SK-N-SH treated with all-trans-retinoic acid at 6 μM for 48 hours (cell line): ENCODE results near the gene SUSD6.

Experiments
- ATAC-seq: fragments of 200-7000 bp; cut with Tn5 transposase; 3 replicates; pipeline ENCODE4 v1.9.1; 2020; ENCODE audit warnings: mild to moderate bottlenecking, moderate library complexity
- ARNTL ChIP-seq: fragments of 450-650 bp; formaldehyde crosslinking; IDR thresholded peaks from 2 replicates; pipeline ENCODE4 v1.5.0; 2020; ENCODE audit warnings: low read depth, mild to moderate bottlenecking, moderate library complexity, borderline replicate concordance
- BACH2 ChIP-seq: fragments of 250-450 bp; sonication (Bioruptor Pico); IDR thresholded peaks from 2 replicates; pipeline ENCODE4 v1.9.0; 2021; ENCODE audit warnings: mild to moderate bottlenecking, borderline replicate concordance
- CSDC2 ChIP-seq: fragments of 250-450 bp; sonication (Bioruptor Pico); IDR thresholded peaks from 2 replicates; pipeline ENCODE4 v1.5.0; 2020; ENCODE audit warnings: mild to moderate bottlenecking, moderate library complexity
- ESRRG ChIP-seq: fragments of 250-450 bp; sonication (Bioruptor Pico); IDR thresholded peaks from 2 replicates; pipeline ENCODE4 v1.6.1; 2021; ENCODE audit warnings: mild to moderate bottlenecking
- ISL1 ChIP-seq: fragments of 250-450 bp; sonication (Bioruptor Pico); IDR thresholded peaks from 2 replicates; pipeline ENCODE4 v2.1.2; 2022; ENCODE audit warnings: mild to moderate bottlenecking, moderate library complexity
- PPARA ChIP-seq: fragments of 250-450 bp; sonication (Bioruptor Pico); IDR thresholded peaks from 2 replicates; pipeline ENCODE4 v1.5.0; 2020; ENCODE audit warnings: mild to moderate bottlenecking, borderline replicate concordance
- RARB ChIP-seq: fragments of 250-450 bp; sonication (Bioruptor Pico); IDR thresholded peaks from 2 replicates; pipeline ENCODE4 v1.8.0; 2021; ENCODE audit warnings: mild to moderate bottlenecking, moderate library complexity
- SNAI2 ChIP-seq: fragments of 250-450 bp; sonication (Bioruptor Pico); IDR thresholded peaks from 2 replicates; pipeline ENCODE4 v1.5.0; 2020; ENCODE audit warnings: mild to moderate bottlenecking, moderate library complexity
- TCF4 ChIP-seq: fragments of 250-450 bp; sonication (Bioruptor Pico); IDR thresholded peaks from 2 replicates; pipeline ENCODE4 v1.8.0; 2021; ENCODE audit warnings: mild to moderate bottlenecking, moderate library complexity, borderline replicate concordance
- ZC3H10 ChIP-seq: fragments of 250-450 bp; sonication (Bioruptor Pico); IDR thresholded peaks from 2 replicates; pipeline ENCODE4 v1.5.1; 2021; ENCODE audit warnings: mild to moderate bottlenecking, moderate library complexity
- ZFP3 ChIP-seq: fragments of 250-450 bp; sonication (Bioruptor Pico); IDR thresholded peaks from 2 replicates; pipeline ENCODE4 v1.5.0; 2020; ENCODE audit warnings: mild to moderate bottlenecking, moderate library complexity
- ZNF565 ChIP-seq: fragments of 450-650 bp; formaldehyde crosslinking; conservative IDR thresholded peaks from 2 replicates; pipeline ENCODE4 v1.5.0; 2020; ENCODE audit warnings: low read depth, mild to moderate bottlenecking, moderate library complexity
- ZNF70 ChIP-seq: fragments of 450-650 bp; formaldehyde crosslinking; IDR thresholded peaks from 2 replicates; pipeline ENCODE4 v1.5.0; 2020; ENCODE audit warnings: mild to moderate bottlenecking, moderate library complexity
- TF ChIP-seq, protein P1 (sequence below): fragments of 250-450 bp; sonication (Bioruptor Pico); IDR thresholded peaks from 2 replicates; pipeline ENCODE4 v1.8.0; 2021; ENCODE audit warnings: low read depth, mild to moderate bottlenecking, moderate library complexity, borderline replicate concordance
- TF ChIP-seq, protein P2 (sequence below): fragments of 250-450 bp; sonication (Bioruptor Pico); IDR thresholded peaks from 2 replicates; pipeline ENCODE4 v1.5.1; 2020; ENCODE audit warnings: low read depth, mild to moderate bottlenecking, moderate library complexity
- TF ChIP-seq, protein P3 (sequence below): fragments of 250-450 bp; sonication (Bioruptor Pico); IDR thresholded peaks from 2 replicates; pipeline ENCODE4 v1.5.1; 2021; ENCODE audit warnings: mild to moderate bottlenecking, moderate library complexity
- TF ChIP-seq, protein P4 (sequence below): fragments of 250-450 bp; sonication (Bioruptor Pico); IDR thresholded peaks from 2 replicates; pipeline ENCODE4 v1.5.0; 2020; ENCODE audit warnings: mild to moderate bottlenecking, moderate library complexity

SUSD6 gene

DNA sequence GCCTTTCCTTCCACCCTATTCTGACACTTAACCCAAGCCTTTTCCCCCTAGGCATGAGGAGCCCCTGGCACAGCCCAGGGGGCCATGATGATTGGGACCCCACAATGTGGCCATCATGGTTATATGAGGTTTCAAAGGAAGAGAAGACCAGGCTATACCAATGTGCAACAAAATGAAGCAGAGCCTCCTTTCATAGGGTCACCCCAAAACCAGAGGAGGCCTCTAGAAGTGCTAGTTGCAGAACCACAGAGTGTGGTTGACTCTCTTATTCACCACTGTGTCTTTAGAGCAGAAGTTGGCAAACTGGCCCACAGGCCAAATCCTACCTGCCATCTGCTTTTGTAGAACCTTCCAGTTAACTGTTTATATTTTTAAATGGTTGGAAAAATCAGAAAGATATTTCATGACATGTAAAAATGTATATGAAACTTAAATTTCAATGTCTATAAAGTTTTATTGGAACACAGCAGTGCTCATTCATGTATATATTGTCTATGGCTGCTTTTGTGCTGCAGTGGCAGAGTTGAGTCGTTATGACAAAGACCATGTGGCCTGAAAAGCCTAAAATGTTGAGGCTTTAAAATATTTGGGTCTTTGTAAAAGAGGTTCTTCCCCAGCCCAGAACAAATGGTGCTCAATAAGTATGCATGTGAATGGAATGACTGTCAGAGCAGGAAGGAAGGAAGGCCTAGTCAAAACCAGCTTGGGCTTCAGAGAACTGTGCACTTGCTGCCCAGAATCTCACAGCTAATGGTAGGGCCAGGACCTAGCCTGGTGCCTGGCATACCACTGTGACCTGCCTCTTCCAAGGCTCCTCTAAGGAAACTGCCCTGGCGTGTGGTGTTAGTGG, 49.2 kb downstream of the SUSD6 start:
- no peak for TF ChIP-seq CSDC2
- TF ChIP-seq ZC3H10 (CRISPR knock-in tag) = no peak
- ATAC-seq = no peak

DNA sequence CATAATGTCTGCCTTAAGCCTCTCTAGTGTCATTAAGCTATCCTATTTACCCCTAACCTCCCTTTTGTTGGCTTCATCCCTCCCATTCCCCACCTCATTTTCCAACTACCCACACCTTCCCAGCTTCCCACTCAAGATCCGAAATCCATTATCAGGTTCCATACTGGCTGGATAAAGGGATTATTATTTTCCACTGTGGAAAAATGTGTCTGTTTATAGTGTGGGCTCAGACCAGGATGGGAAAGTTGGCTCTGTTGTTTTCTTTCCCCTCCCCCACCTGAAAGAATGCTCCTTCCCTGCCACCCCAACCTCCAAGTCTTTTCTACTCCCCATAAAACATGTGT, 49.8 kb downstream of the SUSD6 start:
- no peak for ATAC-seq
- TF ChIP-seq ESRRG = no peak
- TF ChIP-seq, all 23 proteins: peak for 0

DNA sequence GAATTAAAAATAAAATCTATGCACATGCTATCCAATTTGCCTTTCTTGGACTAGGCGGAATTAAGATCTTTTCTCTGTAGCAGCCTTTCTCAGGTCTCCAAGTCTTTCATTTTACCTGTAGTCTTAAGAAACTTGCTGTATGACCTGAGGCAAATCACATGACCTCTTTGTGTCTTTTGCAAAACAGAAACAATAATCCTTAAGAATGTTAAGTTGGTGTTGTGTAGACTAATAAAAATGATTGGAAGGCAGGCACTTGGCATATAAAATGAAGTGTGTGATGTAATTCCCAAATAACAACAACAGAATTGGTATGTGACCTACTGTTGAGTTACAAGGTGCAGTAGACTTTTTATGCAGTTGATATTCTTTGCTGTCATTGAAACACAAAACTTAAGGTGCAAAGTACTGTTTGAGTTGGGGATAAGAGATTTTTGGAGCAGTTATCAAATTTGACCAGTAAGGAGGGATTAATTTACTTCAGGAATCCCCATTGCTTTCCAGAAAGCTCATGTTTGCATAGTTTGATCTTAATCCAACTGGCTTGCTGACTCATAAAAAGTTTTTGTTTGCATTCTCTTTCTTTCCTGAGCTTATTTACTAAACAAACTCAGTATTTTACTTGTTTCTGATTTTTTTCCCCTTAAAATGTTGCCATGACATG, 51.4 kb downstream of the SUSD6 start:
- ATAC-seq = no peak
- TF ChIP-seq RARB (CRISPR knock-in tag) = no peak
- TF ChIP-seq SNAI2 (CRISPR knock-in tag) = no peak
- TF ChIP-seq, all 23 proteins: peak for 0

DNA sequence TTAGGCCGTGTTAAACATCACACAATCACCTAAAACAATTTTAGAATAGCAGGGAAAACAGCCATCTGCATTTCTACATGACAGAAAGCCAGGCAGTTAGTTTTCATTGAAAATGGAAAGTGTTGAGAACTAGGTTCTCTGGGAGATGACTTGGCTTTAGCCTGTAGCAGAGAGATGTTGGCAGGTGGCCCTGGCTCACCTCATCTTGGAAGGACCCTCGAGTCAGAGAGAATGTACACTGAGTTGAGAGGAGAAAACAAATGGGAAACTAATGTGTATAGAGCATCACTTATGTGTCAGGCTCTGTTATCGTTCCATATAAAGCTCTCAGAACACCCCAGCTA, 51.9 kb downstream of the SUSD6 start:
- TF ChIP-seq BACH2 (CRISPR knock-in tag) (no peak), CSDC2 (0 out of 2 replicates have a peak, but pooled peaks have one; percentile 38), ZFP3 (no peak), TCF4 (CRISPR knock-in tag) (no peak)
- TF ChIP-seq, protein P1, sequence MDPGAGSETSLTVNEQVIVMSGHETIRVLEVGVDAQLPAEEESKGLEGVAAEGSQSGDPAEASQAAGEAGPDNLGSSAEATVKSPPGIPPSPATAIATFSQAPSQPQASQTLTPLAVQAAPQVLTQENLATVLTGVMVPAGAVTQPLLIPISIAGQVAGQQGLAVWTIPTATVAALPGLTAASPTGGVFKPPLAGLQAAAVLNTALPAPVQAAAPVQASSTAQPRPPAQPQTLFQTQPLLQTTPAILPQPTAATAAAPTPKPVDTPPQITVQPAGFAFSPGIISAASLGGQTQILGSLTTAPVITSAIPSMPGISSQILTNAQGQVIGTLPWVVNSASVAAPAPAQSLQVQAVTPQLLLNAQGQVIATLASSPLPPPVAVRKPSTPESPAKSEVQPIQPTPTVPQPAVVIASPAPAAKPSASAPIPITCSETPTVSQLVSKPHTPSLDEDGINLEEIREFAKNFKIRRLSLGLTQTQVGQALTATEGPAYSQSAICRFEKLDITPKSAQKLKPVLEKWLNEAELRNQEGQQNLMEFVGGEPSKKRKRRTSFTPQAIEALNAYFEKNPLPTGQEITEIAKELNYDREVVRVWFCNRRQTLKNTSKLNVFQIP (CRISPR knock-in tag) = no peak
- ATAC-seq = no peak

DNA sequence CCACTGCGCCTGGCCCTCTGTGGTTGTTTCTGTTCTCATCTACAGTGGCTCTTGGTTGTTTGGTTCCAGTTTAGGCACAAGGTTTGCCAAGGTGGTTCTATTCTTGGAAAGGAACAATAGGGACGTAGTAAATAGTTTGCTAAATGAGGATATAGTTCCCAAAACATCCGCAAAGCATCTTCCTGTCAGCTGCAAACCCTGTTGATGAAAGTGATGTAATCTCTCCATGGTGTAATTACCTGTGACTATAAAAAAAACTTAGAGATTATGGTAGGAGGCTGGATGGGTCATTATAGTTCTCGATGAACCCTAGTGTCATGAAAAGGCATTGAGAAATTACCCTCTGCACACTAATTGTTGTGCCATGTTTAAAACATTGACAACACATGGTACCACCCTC, 52.9 kb downstream of the SUSD6 start:
- TF ChIP-seq, protein P2, sequence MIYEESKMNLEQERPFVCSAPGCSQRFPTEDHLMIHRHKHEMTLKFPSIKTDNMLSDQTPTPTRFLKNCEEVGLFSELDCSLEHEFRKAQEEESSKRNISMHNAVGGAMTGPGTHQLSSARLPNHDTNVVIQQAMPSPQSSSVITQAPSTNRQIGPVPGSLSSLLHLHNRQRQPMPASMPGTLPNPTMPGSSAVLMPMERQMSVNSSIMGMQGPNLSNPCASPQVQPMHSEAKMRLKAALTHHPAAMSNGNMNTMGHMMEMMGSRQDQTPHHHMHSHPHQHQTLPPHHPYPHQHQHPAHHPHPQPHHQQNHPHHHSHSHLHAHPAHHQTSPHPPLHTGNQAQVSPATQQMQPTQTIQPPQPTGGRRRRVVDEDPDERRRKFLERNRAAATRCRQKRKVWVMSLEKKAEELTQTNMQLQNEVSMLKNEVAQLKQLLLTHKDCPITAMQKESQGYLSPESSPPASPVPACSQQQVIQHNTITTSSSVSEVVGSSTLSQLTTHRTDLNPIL (CRISPR knock-in tag) = no peak
- TF ChIP-seq, protein P3, sequence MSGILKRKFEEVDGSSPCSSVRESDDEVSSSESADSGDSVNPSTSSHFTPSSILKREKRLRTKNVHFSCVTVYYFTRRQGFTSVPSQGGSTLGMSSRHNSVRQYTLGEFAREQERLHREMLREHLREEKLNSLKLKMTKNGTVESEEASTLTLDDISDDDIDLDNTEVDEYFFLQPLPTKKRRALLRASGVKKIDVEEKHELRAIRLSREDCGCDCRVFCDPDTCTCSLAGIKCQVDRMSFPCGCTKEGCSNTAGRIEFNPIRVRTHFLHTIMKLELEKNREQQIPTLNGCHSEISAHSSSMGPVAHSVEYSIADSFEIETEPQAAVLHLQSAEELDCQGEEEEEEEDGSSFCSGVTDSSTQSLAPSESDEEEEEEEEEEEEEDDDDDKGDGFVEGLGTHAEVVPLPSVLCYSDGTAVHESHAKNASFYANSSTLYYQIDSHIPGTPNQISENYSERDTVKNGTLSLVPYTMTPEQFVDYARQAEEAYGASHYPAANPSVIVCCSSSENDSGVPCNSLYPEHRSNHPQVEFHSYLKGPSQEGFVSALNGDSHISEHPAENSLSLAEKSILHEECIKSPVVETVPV (CRISPR knock-in tag) = no peak
- TF ChIP-seq ZNF70 (CRISPR knock-in tag) (no peak), ZC3H10 (CRISPR knock-in tag) (no peak)
- TF ChIP-seq, protein P4, sequence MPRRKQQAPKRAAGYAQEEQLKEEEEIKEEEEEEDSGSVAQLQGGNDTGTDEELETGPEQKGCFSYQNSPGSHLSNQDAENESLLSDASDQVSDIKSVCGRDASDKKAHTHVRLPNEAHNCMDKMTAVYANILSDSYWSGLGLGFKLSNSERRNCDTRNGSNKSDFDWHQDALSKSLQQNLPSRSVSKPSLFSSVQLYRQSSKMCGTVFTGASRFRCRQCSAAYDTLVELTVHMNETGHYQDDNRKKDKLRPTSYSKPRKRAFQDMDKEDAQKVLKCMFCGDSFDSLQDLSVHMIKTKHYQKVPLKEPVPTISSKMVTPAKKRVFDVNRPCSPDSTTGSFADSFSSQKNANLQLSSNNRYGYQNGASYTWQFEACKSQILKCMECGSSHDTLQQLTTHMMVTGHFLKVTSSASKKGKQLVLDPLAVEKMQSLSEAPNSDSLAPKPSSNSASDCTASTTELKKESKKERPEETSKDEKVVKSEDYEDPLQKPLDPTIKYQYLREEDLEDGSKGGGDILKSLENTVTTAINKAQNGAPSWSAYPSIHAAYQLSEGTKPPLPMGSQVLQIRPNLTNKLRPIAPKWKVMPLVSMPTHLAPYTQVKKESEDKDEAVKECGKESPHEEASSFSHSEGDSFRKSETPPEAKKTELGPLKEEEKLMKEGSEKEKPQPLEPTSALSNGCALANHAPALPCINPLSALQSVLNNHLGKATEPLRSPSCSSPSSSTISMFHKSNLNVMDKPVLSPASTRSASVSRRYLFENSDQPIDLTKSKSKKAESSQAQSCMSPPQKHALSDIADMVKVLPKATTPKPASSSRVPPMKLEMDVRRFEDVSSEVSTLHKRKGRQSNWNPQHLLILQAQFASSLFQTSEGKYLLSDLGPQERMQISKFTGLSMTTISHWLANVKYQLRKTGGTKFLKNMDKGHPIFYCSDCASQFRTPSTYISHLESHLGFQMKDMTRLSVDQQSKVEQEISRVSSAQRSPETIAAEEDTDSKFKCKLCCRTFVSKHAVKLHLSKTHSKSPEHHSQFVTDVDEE = no peak

DNA sequence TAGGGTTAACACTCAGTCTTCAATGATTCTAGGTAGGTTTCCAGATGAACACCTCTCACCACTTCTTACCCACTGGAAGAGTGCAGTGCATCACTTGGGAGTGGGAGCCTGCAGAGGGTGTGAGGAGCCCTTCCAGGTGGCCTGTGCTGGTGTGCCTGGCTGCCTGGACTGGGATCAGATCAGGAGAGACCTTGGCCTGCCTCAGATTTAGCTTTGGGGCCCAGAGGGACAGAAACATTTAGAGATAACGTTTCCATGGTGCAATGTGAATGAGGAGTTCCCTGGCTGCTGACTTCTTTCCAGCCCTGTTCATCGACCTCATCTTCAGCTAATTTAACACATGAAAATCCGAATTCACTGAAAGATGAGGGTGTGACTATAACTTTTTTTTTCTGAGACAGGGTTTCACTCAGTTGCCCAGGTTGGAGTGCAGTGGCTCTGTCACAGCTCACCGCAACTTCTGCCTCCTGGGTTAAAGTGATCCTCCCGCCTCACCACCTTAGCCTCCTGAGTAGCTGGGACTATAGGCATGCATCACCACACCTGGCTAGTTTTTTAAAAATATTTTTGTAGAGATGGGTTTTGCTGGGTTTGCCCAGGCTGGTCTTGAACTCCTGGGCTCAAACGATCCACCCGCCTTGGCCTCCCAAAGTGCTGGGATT, 53.6 kb downstream of the SUSD6 start:
- no peak for ATAC-seq
- TF ChIP-seq ZNF70 (CRISPR knock-in tag) (no peak), ZC3H10 (CRISPR knock-in tag) (no peak), ISL1 (CRISPR knock-in tag) (no peak), CSDC2 (no peak), ARNTL (no peak), ZNF565 (CRISPR knock-in tag) (no peak), PPARA (CRISPR knock-in tag) (no peak)
- TF ChIP-seq, protein P2 (CRISPR knock-in tag) = no peak
- TF ChIP-seq, protein P1 (CRISPR knock-in tag) = no peak
- TF ChIP-seq, protein P3 (CRISPR knock-in tag) = no peak

More for the DNA sequence above, 52.9 kb downstream of the SUSD6 start:
- no peak for ATAC-seq
